ENCODE measurements around the gene SQOR. TPM values are rescaled to one million over a fixed set of nuclear protein-coding genes. Genes with fewer than 3 reads are reported as not detected.
A peak's percentile ranks its signal among the peaks of the same experiment; 100 is the strongest.

SQOR gene
- total and polyA plus RNA-seq, 2 donors = 33.5 to 34.0 TPM

GRCh38 chr15:45640616-45641015 lies 5.8 kb downstream of the SQOR start:
- Histone ChIP-seq H3K27ac (ENCODE audit: low read depth in 1 of 2, low read length in 1 of 2) (no peak overlapping the region), H3K27me3 (ENCODE audit: control insufficient read depth in 2 of 2, insufficient read depth in 1 of 2, low read length in 1 of 2) (no peaks in the 10 kb centered on the region), H3K4me3 (ENCODE audit: low read length in 2 of 2) (no peak overlapping the region), H3K36me3 (ENCODE audit: control insufficient read depth in 2 of 2, insufficient read depth in 2 of 2, low read length in 1 of 2) (no peaks in the 10 kb centered on the region), H3K9me3 (ENCODE audit: control insufficient read depth in 2 of 2, insufficient read depth in 1 of 2, low read length in 1 of 2) (no peaks in the 10 kb centered on the region), H3K4me1 (ENCODE audit: control insufficient read depth in 2 of 2, insufficient read depth in 2 of 2, low read length in 2 of 2) (peaks cover 12 to 16% of the 10 kb centered on the region in 2 donors)
- 95% methylated on average over 2 of the region's 2 CpGs for WGBS
- no peak for DNase-seq (ENCODE audit: low read depth in 6 of 9, low spot score in 9 of 9)

- H3K27ac ChIP-seq (ENCODE audit: low read depth in 1 of 2, low read length in 1 of 2) = peak overlapping the region in 1 of 2 donors; percentile 18
- H3K9me3 ChIP-seq (ENCODE audit: control insufficient read depth in 2 of 2, insufficient read depth in 1 of 2, low read length in 1 of 2) = no peaks in the 10 kb centered on the region
- H3K36me3 ChIP-seq (ENCODE audit: control insufficient read depth in 2 of 2, insufficient read depth in 2 of 2, low read length in 1 of 2) = no peaks in the 10 kb centered on the region
- no peak for DNase-seq (ENCODE audit: low read depth in 6 of 9, low spot score in 9 of 9)
- H3K4me1 ChIP-seq (ENCODE audit: control insufficient read depth in 2 of 2, insufficient read depth in 2 of 2, low read length in 2 of 2) = peaks cover 12% of the 10 kb centered on the region in 2 donors
- H3K4me3 ChIP-seq (ENCODE audit: low read length in 2 of 2) = no peak overlapping the region
- H3K27me3 ChIP-seq (ENCODE audit: control insufficient read depth in 2 of 2, insufficient read depth in 1 of 2, low read length in 1 of 2) = no peaks in the 10 kb centered on the region
- 94% methylated on average over 1 of the region's 1 CpG for WGBS
Observed at GRCh38 chr15:45641374-45641781, 6.5 kb downstream of the SQOR start.

DNA sequence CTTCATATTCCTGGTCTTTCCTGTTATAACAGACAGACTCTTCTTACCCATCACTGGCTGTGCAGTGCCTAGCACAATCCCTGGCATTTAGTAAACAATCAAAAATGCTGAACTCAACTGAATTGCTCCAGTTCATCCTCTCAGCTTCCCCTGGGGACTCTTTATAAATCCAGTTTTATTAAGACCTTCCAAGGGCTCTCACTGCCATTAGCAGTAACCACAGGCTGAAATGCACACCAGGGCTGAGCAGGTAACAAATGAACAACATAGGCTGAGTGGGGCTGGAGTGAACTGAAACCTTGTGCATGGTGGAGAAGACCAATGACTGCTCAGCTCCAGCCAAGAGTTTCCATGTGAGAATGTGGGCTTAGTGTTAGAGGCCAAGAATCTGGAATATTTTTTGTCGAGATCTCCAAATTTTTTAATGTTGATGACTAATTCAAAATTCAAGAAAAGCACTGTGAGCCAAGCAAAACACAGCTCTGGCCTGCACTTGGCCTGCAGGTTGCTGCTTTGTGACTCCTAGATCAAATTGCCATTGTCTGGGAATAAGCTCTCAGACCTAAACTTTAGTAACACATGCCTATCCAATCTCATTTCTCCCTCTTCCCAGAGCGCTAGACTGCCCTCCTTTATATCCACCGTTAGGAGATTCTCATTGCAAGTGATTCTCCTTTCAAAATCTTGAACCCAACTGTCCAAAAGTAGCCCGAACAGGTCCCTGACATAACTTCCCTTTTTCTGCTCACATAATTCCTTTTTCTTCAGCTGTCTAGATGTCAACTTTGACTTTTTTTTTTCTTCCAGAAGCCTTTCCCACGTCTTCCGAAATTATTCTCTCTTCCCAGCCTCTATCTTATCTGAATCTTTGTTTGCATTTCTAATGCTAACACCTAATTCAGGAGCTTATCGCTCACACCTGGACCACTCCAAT lies 7.4 kb downstream of the SQOR start:
- 88% methylated on average over 7 of the region's 7 CpGs for WGBS
- peaks cover 7% of the 10 kb centered on the region in 2 donors for H3K4me1 ChIP-seq (ENCODE audit: control insufficient read depth in 2 of 2, insufficient read depth in 2 of 2, low read length in 2 of 2)
- H3K36me3 ChIP-seq (ENCODE audit: control insufficient read depth in 2 of 2, insufficient read depth in 2 of 2, low read length in 1 of 2) = no peaks in the 10 kb centered on the region
- peak overlapping the region in 1 of 2 donors; percentile 19 for H3K27ac ChIP-seq (ENCODE audit: low read depth in 1 of 2, low read length in 1 of 2)
- DNase-seq (ENCODE audit: low read depth in 6 of 9, low spot score in 9 of 9) = no peak
- no peaks in the 10 kb centered on the region for H3K9me3 ChIP-seq (ENCODE audit: control insufficient read depth in 2 of 2, insufficient read depth in 1 of 2, low read length in 1 of 2)
- no peaks in the 10 kb centered on the region for H3K27me3 ChIP-seq (ENCODE audit: control insufficient read depth in 2 of 2, insufficient read depth in 1 of 2, low read length in 1 of 2)
- H3K4me3 ChIP-seq (ENCODE audit: low read length in 2 of 2) = no peak overlapping the region

GRCh38 chr15:45644437-45644836 lies 9.6 kb downstream of the SQOR start:
- Histone ChIP-seq H3K36me3 (ENCODE audit: control insufficient read depth in 2 of 2, insufficient read depth in 2 of 2, low read length in 1 of 2) (no peaks in the 10 kb centered on the region), H3K9me3 (ENCODE audit: control insufficient read depth in 2 of 2, insufficient read depth in 1 of 2, low read length in 1 of 2) (no peaks in the 10 kb centered on the region), H3K27ac (ENCODE audit: low read depth in 1 of 2, low read length in 1 of 2) (no peak overlapping the region), H3K4me1 (ENCODE audit: control insufficient read depth in 2 of 2, insufficient read depth in 2 of 2, low read length in 2 of 2) (peaks cover 0 to 7% of the 10 kb centered on the region in 2 donors), H3K4me3 (ENCODE audit: low read length in 2 of 2) (no peak overlapping the region), H3K27me3 (ENCODE audit: control insufficient read depth in 2 of 2, insufficient read depth in 1 of 2, low read length in 1 of 2) (no peaks in the 10 kb centered on the region)
- 97% methylated on average over 2 of the region's 2 CpGs for WGBS
- DNase-seq (ENCODE audit: low read depth in 6 of 9, low spot score in 9 of 9) = no peak

DNA sequence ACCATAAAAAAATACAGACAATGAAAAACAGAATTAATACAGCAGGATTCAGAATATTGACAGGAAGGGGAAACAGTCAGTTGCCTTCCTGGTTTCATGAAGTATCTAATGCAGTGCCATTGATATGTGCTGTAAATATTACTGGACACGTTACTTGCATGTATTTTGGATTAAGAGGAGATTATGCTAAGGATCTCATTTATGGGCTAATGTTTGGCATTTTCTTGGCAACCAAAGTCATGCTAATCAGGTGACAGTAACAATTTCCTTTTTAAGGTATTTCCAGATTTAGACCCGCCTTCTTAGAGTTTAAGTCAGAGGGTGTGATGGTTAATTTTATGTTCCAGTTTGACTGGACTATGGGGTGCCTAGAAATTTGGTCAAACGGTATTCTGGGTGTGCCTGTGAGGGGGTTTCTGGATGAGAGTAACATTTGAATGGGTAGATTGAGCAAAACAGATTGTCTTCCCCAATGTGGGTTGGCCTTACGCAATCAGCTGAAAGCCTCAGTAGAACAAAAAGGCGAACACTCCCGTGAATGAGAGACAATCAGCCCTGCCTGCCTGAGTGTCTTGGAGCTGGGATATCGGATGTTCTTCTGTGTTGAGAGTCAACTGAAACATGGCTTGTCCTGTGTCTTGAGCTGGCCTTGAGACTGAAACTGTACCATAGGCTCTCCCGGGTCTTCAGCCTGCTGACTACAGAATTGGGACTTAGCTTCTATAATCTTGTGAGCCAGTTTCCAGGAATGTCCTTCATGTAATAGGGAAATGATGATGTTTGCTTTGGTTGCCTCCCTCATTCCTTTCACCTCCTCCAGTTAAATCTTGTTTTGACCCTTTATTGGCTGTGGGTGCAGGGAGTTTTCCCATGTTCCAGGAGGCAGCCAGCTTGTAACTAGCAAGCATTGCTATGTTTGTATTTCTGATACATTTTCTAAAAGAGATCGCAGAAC lies 10.5 kb downstream of the SQOR start:
- H3K27me3 ChIP-seq (ENCODE audit: control insufficient read depth in 2 of 2, insufficient read depth in 1 of 2, low read length in 1 of 2) = no peaks in the 10 kb centered on the region
- H3K4me1 ChIP-seq (ENCODE audit: control insufficient read depth in 2 of 2, insufficient read depth in 2 of 2, low read length in 2 of 2) = peaks cover 0 to 7% of the 10 kb centered on the region in 2 donors
- WGBS = 96% methylated on average over 9 of the region's 9 CpGs
- no peaks in the 10 kb centered on the region for H3K36me3 ChIP-seq (ENCODE audit: control insufficient read depth in 2 of 2, insufficient read depth in 2 of 2, low read length in 1 of 2)
- no peak overlapping the region for H3K27ac ChIP-seq (ENCODE audit: low read depth in 1 of 2, low read length in 1 of 2)
- no peak overlapping the region for H3K4me3 ChIP-seq (ENCODE audit: low read length in 2 of 2)
- H3K9me3 ChIP-seq (ENCODE audit: control insufficient read depth in 2 of 2, insufficient read depth in 1 of 2, low read length in 1 of 2) = no peaks in the 10 kb centered on the region
- DNase-seq (ENCODE audit: low read depth in 6 of 9, low spot score in 9 of 9) = no peak

- 95% methylated on average over 3 of the region's 3 CpGs for WGBS
- Histone ChIP-seq H3K4me3 (ENCODE audit: low read length in 2 of 2) (no peak overlapping the region), H3K9me3 (ENCODE audit: control insufficient read depth in 2 of 2, insufficient read depth in 1 of 2, low read length in 1 of 2) (no peaks in the 10 kb centered on the region), H3K27ac (ENCODE audit: low read depth in 1 of 2, low read length in 1 of 2) (no peak overlapping the region), H3K4me1 (ENCODE audit: control insufficient read depth in 2 of 2, insufficient read depth in 2 of 2, low read length in 2 of 2) (peaks cover 0 to 7% of the 10 kb centered on the region in 2 donors), H3K36me3 (ENCODE audit: control insufficient read depth in 2 of 2, insufficient read depth in 2 of 2, low read length in 1 of 2) (no peaks in the 10 kb centered on the region), H3K27me3 (ENCODE audit: control insufficient read depth in 2 of 2, insufficient read depth in 1 of 2, low read length in 1 of 2) (no peaks in the 10 kb centered on the region)
- DNase-seq (ENCODE audit: low read depth in 6 of 9, low spot score in 9 of 9) = no peak
Observed at GRCh38 chr15:45646220-45646619, 11.4 kb downstream of the SQOR start.

DNA sequence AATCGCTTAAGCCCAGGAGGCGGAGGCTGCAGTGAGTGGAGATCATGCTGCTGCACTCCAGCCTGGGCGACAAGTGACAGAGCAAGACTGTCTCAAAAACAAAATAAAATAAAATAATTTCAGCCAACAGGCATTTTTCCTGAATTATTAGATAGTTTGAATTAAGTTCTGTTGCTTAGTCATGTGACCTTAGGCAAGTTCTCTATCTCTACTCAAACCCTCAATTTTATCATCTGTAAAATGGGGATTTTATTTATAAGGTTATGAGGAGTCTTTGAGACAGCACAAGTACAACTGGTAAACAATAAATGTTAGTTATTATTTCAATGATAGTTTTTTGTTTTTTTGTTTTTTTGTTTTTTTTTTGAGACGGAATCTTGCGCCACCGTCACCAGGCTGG lies 13.0 kb downstream of the SQOR start:
- no peak for DNase-seq (ENCODE audit: low read depth in 6 of 9, low spot score in 9 of 9)
- Histone ChIP-seq H3K4me3 (ENCODE audit: low read length in 2 of 2) (no peak overlapping the region), H3K27me3 (ENCODE audit: control insufficient read depth in 2 of 2, insufficient read depth in 1 of 2, low read length in 1 of 2) (no peaks in the 10 kb centered on the region), H3K4me1 (ENCODE audit: control insufficient read depth in 2 of 2, insufficient read depth in 2 of 2, low read length in 2 of 2) (peaks cover 0 to 7% of the 10 kb centered on the region in 2 donors), H3K27ac (ENCODE audit: low read depth in 1 of 2, low read length in 1 of 2) (no peak overlapping the region), H3K36me3 (ENCODE audit: control insufficient read depth in 2 of 2, insufficient read depth in 2 of 2, low read length in 1 of 2) (no peaks in the 10 kb centered on the region), H3K9me3 (ENCODE audit: control insufficient read depth in 2 of 2, insufficient read depth in 1 of 2, low read length in 1 of 2) (no peaks in the 10 kb centered on the region)
- WGBS = 98% methylated on average over 6 of the region's 6 CpGs

GRCh38 chr15:45648521-45649200 lies 13.8 kb downstream of the SQOR start:
- peak in 4 of 9 donors; percentile 5 to 34 (median 15) for DNase-seq (ENCODE audit: low read depth in 6 of 9, low spot score in 9 of 9)
- H3K4me1 ChIP-seq (ENCODE audit: control insufficient read depth in 2 of 2, insufficient read depth in 2 of 2, low read length in 2 of 2) = peaks cover 0 to 7% of the 10 kb centered on the region in 2 donors
- WGBS = 92% methylated on average over 4 of the region's 4 CpGs
- H3K4me3 ChIP-seq (ENCODE audit: low read length in 2 of 2) = no peak overlapping the region
- no peak overlapping the region for H3K27ac ChIP-seq (ENCODE audit: low read depth in 1 of 2, low read length in 1 of 2)
- no peaks in the 10 kb centered on the region for H3K9me3 ChIP-seq (ENCODE audit: control insufficient read depth in 2 of 2, insufficient read depth in 1 of 2, low read length in 1 of 2)
- no peaks in the 10 kb centered on the region for H3K27me3 ChIP-seq (ENCODE audit: control insufficient read depth in 2 of 2, insufficient read depth in 1 of 2, low read length in 1 of 2)
- H3K36me3 ChIP-seq (ENCODE audit: control insufficient read depth in 2 of 2, insufficient read depth in 2 of 2, low read length in 1 of 2) = no peaks in the 10 kb centered on the region

All from thymus (tissue), 11 donors.